Suprapubic skin (tissue), 3 donors: ENCODE measurements around the gene SUPT4H1.

ENCODE experiments used
- POLR2A ChIP-seq, 2 donors: fragments of 450-650 bp; IDR thresholded peaks; one replicate each; pipeline ENCODE4 v1.6.1; 2017; ENCODE audit warnings: antibody characterized with exemption in 2 of 2, mild to moderate bottlenecking in 2 of 2, moderate library complexity in 2 of 2
- TF ChIP-seq, protein P1 (sequence below), 2 donors: fragments of 200-600 bp in 1 of 2; fragments of 450-650 bp in 1 of 2; sonication (generic) in 1 of 2; IDR thresholded peaks; one replicate each; pipeline ENCODE4 v1.5.1; 2016 to 2019; ENCODE audit warnings: antibody characterized with exemption in 2 of 2, mild to moderate bottlenecking in 1 of 2, moderate library complexity in 1 of 2

DNA sequence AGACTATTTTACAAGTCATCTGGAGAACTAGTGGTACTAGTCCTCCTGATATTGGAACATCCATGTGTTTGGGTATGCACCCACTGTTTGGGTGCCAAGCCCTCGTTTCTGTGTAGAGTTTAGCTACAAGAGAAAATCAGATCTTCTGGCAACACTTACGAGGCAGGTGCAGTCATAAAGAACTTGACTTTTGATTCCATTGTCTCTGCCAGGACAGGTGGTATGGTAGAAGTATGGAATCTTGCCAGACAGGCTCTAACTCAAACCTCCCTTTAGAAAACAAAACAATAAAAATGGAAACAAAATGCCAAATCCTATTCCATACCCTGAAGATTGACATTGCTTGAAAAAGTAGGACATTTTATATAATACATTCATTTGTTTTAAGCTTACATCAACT, 49.3 kb upstream of the SUPT4H1 start:
- TF ChIP-seq, protein P1, sequence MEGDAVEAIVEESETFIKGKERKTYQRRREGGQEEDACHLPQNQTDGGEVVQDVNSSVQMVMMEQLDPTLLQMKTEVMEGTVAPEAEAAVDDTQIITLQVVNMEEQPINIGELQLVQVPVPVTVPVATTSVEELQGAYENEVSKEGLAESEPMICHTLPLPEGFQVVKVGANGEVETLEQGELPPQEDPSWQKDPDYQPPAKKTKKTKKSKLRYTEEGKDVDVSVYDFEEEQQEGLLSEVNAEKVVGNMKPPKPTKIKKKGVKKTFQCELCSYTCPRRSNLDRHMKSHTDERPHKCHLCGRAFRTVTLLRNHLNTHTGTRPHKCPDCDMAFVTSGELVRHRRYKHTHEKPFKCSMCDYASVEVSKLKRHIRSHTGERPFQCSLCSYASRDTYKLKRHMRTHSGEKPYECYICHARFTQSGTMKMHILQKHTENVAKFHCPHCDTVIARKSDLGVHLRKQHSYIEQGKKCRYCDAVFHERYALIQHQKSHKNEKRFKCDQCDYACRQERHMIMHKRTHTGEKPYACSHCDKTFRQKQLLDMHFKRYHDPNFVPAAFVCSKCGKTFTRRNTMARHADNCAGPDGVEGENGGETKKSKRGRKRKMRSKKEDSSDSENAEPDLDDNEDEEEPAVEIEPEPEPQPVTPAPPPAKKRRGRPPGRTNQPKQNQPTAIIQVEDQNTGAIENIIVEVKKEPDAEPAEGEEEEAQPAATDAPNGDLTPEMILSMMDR (IDR thresholded peaks at IDR 0.05): no peak
- no peak for TF ChIP-seq POLR2A (IDR thresholded peaks at IDR 0.05)
